Jurkat, Clone E6-1 (cell line): ENCODE results near the gene TPI1.

Experiments used
- DNase-seq: peaks from one replicate; pipeline ENCODE4 v3.0.0-alpha.2; 2011; ENCODE audit warnings: low read depth, low spot score
- H3K4me3 ChIP-seq: 2 replicates; pipeline ENCODE4 v1.5.1; 2011; ENCODE audit warnings: mild to moderate bottlenecking, low read length, control low read depth, moderate library complexity

The TPI1 gene

GRCh38 chr12:6827982-6828780 is 39.1 kb upstream of the TPI1 start, which contains the start of gene P3H3:
Gene P3H3, plus strand, starts transcription at chr12:6828407. Its CDS starts 34 bp downstream, at chr12:6828441.
- H3K4me3 ChIP-seq: peak within 1 kb of the TSS; percentile 79
- DNase-seq: no peak

GRCh38 chr12:6828781-6829535 is 38.4 kb upstream of the TPI1 start:
- peak overlapping the region; percentile 79 for H3K4me3 ChIP-seq
- peak; percentile 32 for DNase-seq

- H3K4me3 ChIP-seq: peak overlapping the region; percentile 79
- DNase-seq: no peak
Observed at GRCh38 chr12:6829536-6830220, 37.7 kb upstream of the TPI1 start.

GRCh38 chr12:6830286-6830890 is 36.9 kb upstream of the TPI1 start:
- no peak for DNase-seq
- no peak overlapping the region for H3K4me3 ChIP-seq

- no peak for DNase-seq
- H3K4me3 ChIP-seq: no peak overlapping the region
Observed at GRCh38 chr12:6830999-6831398, 36.3 kb upstream of the TPI1 start.

- no peak for DNase-seq
- no peak overlapping the region for H3K4me3 ChIP-seq
Observed at GRCh38 chr12:6831450-6831995, 35.8 kb upstream of the TPI1 start.

GRCh38 chr12:6832125-6832524 is 35.2 kb upstream of the TPI1 start:
- no peak for DNase-seq
- no peak overlapping the region for H3K4me3 ChIP-seq

GRCh38 chr12:6833189-6833890 is 34.0 kb upstream of the TPI1 start:
- DNase-seq: no peak
- no peak overlapping the region for H3K4me3 ChIP-seq

GRCh38 chr12:6834254-6834653 is 33.1 kb upstream of the TPI1 start:
- no peak for DNase-seq
- H3K4me3 ChIP-seq: no peak overlapping the region

GRCh38 chr12:6834873-6835272 is 32.5 kb upstream of the TPI1 start:
- no peak for DNase-seq

GRCh38 chr12:6836851-6837250 is 30.5 kb upstream of the TPI1 start:
- H3K4me3 ChIP-seq: no peak overlapping the region

More at GRCh38 chr12:6834873-6835272, 32.5 kb upstream of the TPI1 start:
- H3K4me3 ChIP-seq: no peak overlapping the region

GRCh38 chr12:6837370-6838060 is 29.8 kb upstream of the TPI1 start:
- H3K4me3 ChIP-seq: no peak overlapping the region
- DNase-seq: no peak

More at GRCh38 chr12:6836851-6837250, 30.5 kb upstream of the TPI1 start:
- DNase-seq: no peak

GRCh38 chr12:6838854-6839253 is 28.5 kb upstream of the TPI1 start:
- no peak for DNase-seq
- H3K4me3 ChIP-seq: no peak overlapping the region

GRCh38 chr12:6839482-6840201 is 27.7 kb upstream of the TPI1 start:
- DNase-seq: no peak
- H3K4me3 ChIP-seq: no peak overlapping the region

GRCh38 chr12:6840330-6840729 is 27.0 kb upstream of the TPI1 start:
- no peak overlapping the region for H3K4me3 ChIP-seq
- no peak for DNase-seq

- no peak within 1 kb of the TSS for H3K4me3 ChIP-seq
- no peak for DNase-seq
Observed at GRCh38 chr12:6840761-6841515, 26.4 kb upstream of the TPI1 start, which contains the start of gene GNB3. Gene GNB3, plus strand, starts transcription at chr12:6840925. Its CDS starts 363 bp downstream, at chr12:6841288.

- no peak overlapping the region for H3K4me3 ChIP-seq
- no peak for DNase-seq
Observed at GRCh38 chr12:6842075-6842474, 25.3 kb upstream of the TPI1 start.
